CD4-positive, alpha-beta T cell (primary cell): ENCODE data around the gene ZNF536. TPM values are rescaled to one million over a fixed set of nuclear protein-coding genes. Genes with fewer than 3 reads are reported as not detected.

Experiments
- ATAC-seq: fragments of 200-7000 bp; cut with Tn5 transposase; one replicate; pipeline ENCODE4 v1.10.0; 2022; ENCODE audit warnings: mild to moderate bottlenecking; ENCODE audit not compliant: poor library complexity
- CTCF ChIA-PET: fragments of 350-600 bp; sonication (Branson Sonifier 250); formaldehyde crosslinking; loops from one replicate; lab custom pipeline; 2021; ENCODE audit warnings: antibody characterized with exemption, inconsistent platforms; lab: Charles Lee
- POLR2A ChIA-PET: fragments of 350-600 bp; sonication (Branson Sonifier 250); formaldehyde crosslinking; loops from one replicate; lab custom pipeline; 2021; ENCODE audit warnings: antibody characterized with exemption, inconsistent platforms; lab: Charles Lee
- DNase-seq, 14 experiments: peaks; one replicate each; pipeline ENCODE4 v3.0.0-alpha.2; 2013 to 2020; ENCODE audit warnings: mixed read lengths in 2 of 14
- H3K27ac ChIP-seq, 2 donors: one replicate each; pipeline versions ENCODE4 v1.5.1 to v1.7.0; 2013; ENCODE audit warnings: low read length in 2 of 2, low read depth in 1 of 2, mild to moderate bottlenecking in 1 of 2
- H3K27me3 ChIP-seq, 2 experiments: 1 replicate in 1 of 2; 2 replicates in 1 of 2; pipeline versions ENCODE4 v1.6.1 to v1.7.0; 2013; ENCODE audit warnings: low read length in 2 of 2, control low read depth in 1 of 2, mild to moderate bottlenecking in 1 of 2, moderate library complexity in 1 of 2; ENCODE audit not compliant: insufficient read depth in 2 of 2, control insufficient read depth in 1 of 2
- H3K36me3 ChIP-seq: one replicate; pipeline ENCODE4 v1.6.1; 2013; ENCODE audit warnings: low read length, control low read depth; ENCODE audit not compliant: insufficient read depth
- H3K4me1 ChIP-seq: one replicate; pipeline ENCODE4 v1.6.1; 2013; ENCODE audit warnings: low read length, control low read depth; ENCODE audit not compliant: insufficient read depth
- H3K4me3 ChIP-seq: one replicate; pipeline ENCODE4 v1.5.1; 2013; ENCODE audit warnings: mild to moderate bottlenecking, low read length, moderate library complexity
- H3K9me3 ChIP-seq, 2 experiments: 1 replicate in 1 of 2; 2 replicates in 1 of 2; pipeline versions ENCODE4 v1.6.1 to v1.7.0; 2013; ENCODE audit warnings: low read length in 2 of 2, mild to moderate bottlenecking in 2 of 2, control low read depth in 1 of 2, moderate library complexity in 1 of 2; ENCODE audit not compliant: control insufficient read depth in 1 of 2, insufficient read depth in 1 of 2
- H3K27ac Mint-ChIP-seq: one replicate; pipeline ENCODE4 v1.8.0; 2020; ENCODE audit warnings: mixed read lengths
- H3K27me3 Mint-ChIP-seq: one replicate; pipeline ENCODE4 v1.8.0; 2021; ENCODE audit warnings: mixed read lengths
- H3K36me3 Mint-ChIP-seq: one replicate; pipeline ENCODE4 v1.8.0; 2021; ENCODE audit warnings: low read depth, mixed read lengths
- H3K4me1 Mint-ChIP-seq: one replicate; pipeline ENCODE4 v1.8.0; 2021; ENCODE audit warnings: low read depth, mixed read lengths
- H3K4me3 Mint-ChIP-seq: one replicate; pipeline ENCODE4 v1.8.0; 2020; ENCODE audit warnings: mild to moderate bottlenecking, mixed read lengths
- H3K9me3 Mint-ChIP-seq: one replicate; pipeline ENCODE4 v1.8.0; 2020; ENCODE audit warnings: mixed read lengths
- CTCF ChIP-seq: fragments of 200-600 bp; IDR thresholded peaks from one replicate; pipeline ENCODE4 v1.8.0; 2022; ENCODE audit warnings: antibody characterized with exemption, mild to moderate bottlenecking
- intact Hi-C, 2 experiments: fragments of 100-400 bp; cut with DNase I in 1 of 2; cut with micrococcal nuclease in 1 of 2; formaldehyde crosslinking; loops; one replicate each; pipeline versions ENCODE4 v1.15.1 to v1.9.0; 2023 to 2025; cut with DNase I, micrococcal nuclease
- total RNA-seq, 174 experiments: library from RNA in 2 of 174; stranded (reverse) in 2 of 174; gene quantifications; one replicate each; pipeline ENCODE4 v1.2.3 and lab custom pipeline; 2021 to 2026

Gene ZNF536
- total RNA-seq, 2 experiments from 2014 or later: not detected

GRCh38 chr19:30558793-30559192 is 186.6 kb downstream of the ZNF536 start:
- POLR2A ChIA-PET: no interaction called here
- Mint-ChIP-seq H3K9me3 (no peaks in the 10 kb centered on the region), H3K27me3 (peaks cover 16% of the 10 kb centered on the region), H3K27ac (no peak overlapping the region), H3K4me3 (no peak overlapping the region), H3K36me3 (no peaks in the 10 kb centered on the region), H3K4me1 (no peaks in the 10 kb centered on the region)
- H3K9me3 ChIP-seq: no peaks in the 10 kb centered on the region
- no peak overlapping the region for H3K4me3 ChIP-seq
- peaks cover 0 to 3% of the 10 kb centered on the region in 2 experiments for H3K27me3 ChIP-seq
- no peak for TF ChIP-seq CTCF
- ATAC-seq (no peak), DNase-seq (no peak)
- no peaks in the 10 kb centered on the region for H3K4me1 ChIP-seq
- H3K36me3 ChIP-seq: no peaks in the 10 kb centered on the region
- H3K27ac ChIP-seq: no peak overlapping the region
- CTCF ChIA-PET: no interaction called here
- intact Hi-C loops: no loop called here

- H3K36me3 Mint-ChIP-seq: no peaks in the 10 kb centered on the region
- peaks cover 16% of the 10 kb centered on the region for H3K27me3 Mint-ChIP-seq
- ChIA-PET POLR2A (no interaction called here), CTCF (no interaction called here)
- TF ChIP-seq CTCF: no peak
- Histone ChIP-seq H3K27me3 (peaks cover 0 to 3% of the 10 kb centered on the region in 2 experiments), H3K36me3 (no peaks in the 10 kb centered on the region), H3K9me3 (peaks cover 0 to 1% of the 10 kb centered on the region in 2 experiments), H3K27ac (no peak overlapping the region), H3K4me3 (no peak overlapping the region), H3K4me1 (no peaks in the 10 kb centered on the region)
- no peaks in the 10 kb centered on the region for H3K4me1 Mint-ChIP-seq
- no peaks in the 10 kb centered on the region for H3K9me3 Mint-ChIP-seq
- DNase-seq (no peak), ATAC-seq (no peak)
- intact Hi-C loops: no loop called here
- H3K4me3 Mint-ChIP-seq: no peak overlapping the region
- H3K27ac Mint-ChIP-seq: no peak overlapping the region
These were observed 187.3 kb downstream of the ZNF536 start for GRCh38 chr19:30559446-30559845.

GRCh38 chr19:30562981-30563380 is 190.8 kb downstream of the ZNF536 start:
- Mint-ChIP-seq H3K27ac (no peak overlapping the region), H3K36me3 (no peaks in the 10 kb centered on the region), H3K4me1 (no peaks in the 10 kb centered on the region), H3K4me3 (no peak overlapping the region), H3K9me3 (no peaks in the 10 kb centered on the region), H3K27me3 (peaks cover 13% of the 10 kb centered on the region)
- CTCF ChIA-PET: no interaction called here
- no peak overlapping the region for H3K4me3 ChIP-seq
- peaks cover 0 to 17% of the 10 kb centered on the region in 2 experiments for H3K9me3 ChIP-seq
- no peak for TF ChIP-seq CTCF
- H3K4me1 ChIP-seq: no peaks in the 10 kb centered on the region
- H3K27ac ChIP-seq: no peak overlapping the region
- ATAC-seq (no peak), DNase-seq (no peak)
- POLR2A ChIA-PET: no interaction called here
- no peaks in the 10 kb centered on the region for H3K36me3 ChIP-seq
- H3K27me3 ChIP-seq: no peaks in the 10 kb centered on the region
- intact Hi-C loops: no loop called here
